Measurements from ENCODE around the gene ATP2B1.

Gene ATP2B1

GRCh38 chr12:89571491-89572195, 137.0 kb downstream of the ATP2B1 start:
- H3K4me3 ChIP-seq (ENCODE audit: low read depth, low read length): no peak overlapping the region

DNA sequence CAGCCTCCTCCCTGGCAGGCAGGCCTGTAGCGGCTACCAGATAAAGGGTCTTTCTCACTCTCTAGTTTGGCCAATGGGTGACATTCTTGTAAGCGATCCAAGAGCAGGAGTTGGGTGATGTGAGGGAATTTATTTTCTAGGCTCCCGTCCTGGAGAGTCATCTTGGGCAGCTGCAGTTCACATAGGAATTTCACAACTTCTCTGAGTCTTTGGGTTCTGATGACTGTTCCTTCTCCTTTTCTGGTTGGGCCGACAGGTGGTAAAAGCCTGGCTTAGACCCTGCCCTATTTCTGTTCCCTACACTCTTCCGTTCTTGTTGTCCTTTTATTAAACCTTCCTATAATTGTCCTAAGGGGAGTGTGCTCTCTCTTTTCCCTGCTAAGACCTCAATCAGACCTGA, 140.2 kb downstream of the ATP2B1 start:
- TF ChIP-seq CTCF (IDR thresholded peaks at IDR 0.05; ENCODE audit: insufficient read depth, low read depth, low read length, missing control alignments): no peak

More at GRCh38 chr12:89571491-89572195, 137.0 kb downstream of the ATP2B1 start:
- no peak for DNase-seq (ENCODE audit: low read depth)
- no peak for TF ChIP-seq CTCF (IDR thresholded peaks at IDR 0.05; ENCODE audit: insufficient read depth, low read depth, low read length, missing control alignments)

DNA sequence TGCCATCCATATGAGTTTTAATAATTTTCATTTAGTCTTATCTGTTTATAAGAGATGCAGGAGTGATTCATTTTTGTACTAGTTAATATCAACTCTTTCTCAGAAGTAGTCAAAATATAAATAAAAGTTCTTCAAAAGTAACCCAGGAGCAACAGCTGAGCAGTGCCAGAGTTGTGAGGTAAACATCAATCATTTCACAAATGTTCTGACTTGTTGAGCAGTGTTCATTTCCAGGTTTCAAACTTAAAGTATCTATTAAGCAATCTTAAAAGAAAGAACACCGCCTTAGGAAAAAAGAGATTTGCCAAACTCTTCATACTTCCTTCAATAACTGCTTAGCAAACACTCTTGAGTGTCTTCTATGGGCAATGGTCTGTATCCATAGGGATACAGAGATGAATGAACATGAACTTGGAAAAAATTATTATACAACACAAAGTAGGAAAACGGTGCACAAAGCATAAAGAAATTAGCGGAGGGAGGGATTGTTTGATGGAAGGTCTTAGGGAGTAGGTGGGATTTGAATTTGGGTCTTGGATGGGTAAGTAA, 140.9 kb downstream of the ATP2B1 start:
- DNase-seq (ENCODE audit: low read depth): no peak
- no peak overlapping the region for H3K4me3 ChIP-seq (ENCODE audit: low read depth, low read length)
- TF ChIP-seq CTCF (IDR thresholded peaks at IDR 0.05; ENCODE audit: insufficient read depth, low read depth, low read length, missing control alignments): no peak

More for the DNA sequence above, 140.2 kb downstream of the ATP2B1 start:
- no peak for DNase-seq (ENCODE audit: low read depth)
- H3K4me3 ChIP-seq (ENCODE audit: low read depth, low read length): no peak overlapping the region

DNA sequence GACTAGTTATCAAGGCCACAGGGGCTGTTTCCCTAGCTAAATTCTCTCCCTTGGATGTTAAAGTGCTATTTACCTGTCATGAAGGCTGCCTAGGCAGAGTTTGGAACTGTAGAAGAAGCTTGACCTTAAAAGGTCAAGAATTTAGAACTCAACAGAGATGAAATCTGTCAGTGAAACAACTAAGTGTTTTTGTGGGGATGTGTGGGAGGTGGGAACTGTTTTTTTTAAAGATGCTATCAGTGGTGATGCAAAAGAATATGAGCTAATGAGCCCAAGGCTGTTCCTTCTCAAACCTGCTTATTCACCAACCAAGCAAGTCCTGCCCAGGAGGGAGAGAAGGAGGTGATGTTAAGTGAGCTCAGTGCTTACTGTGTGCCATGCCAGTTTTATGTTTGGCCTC, 142.0 kb downstream of the ATP2B1 start:
- no peak for TF ChIP-seq CTCF (IDR thresholded peaks at IDR 0.05; ENCODE audit: insufficient read depth, low read depth, low read length, missing control alignments)
- DNase-seq (ENCODE audit: low read depth): no peak
- H3K4me3 ChIP-seq (ENCODE audit: low read depth, low read length): no peak overlapping the region

DNA sequence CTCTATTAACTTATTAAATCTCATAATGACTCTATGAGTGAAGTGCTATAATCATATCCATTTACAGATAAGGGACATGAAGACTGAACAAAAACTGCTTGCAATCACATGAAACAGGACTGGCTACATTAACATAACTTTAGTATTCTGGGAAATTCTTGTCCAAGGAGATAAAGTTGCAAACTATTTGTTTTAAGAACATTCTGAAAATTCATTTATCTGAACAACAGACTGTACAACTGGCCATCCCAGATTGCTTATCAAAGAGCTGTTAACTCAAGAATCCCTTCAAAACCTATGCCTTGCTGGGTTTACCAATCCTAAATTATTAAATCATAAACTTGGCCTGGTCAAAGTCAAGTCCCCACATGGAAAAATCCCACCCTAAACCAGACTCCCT, 143.6 kb downstream of the ATP2B1 start:
- TF ChIP-seq CTCF (IDR thresholded peaks at IDR 0.05; ENCODE audit: insufficient read depth, low read depth, low read length, missing control alignments): no peak
- H3K4me3 ChIP-seq (ENCODE audit: low read depth, low read length): no peak overlapping the region

GRCh38 chr12:89559753-89560152, 148.9 kb downstream of the ATP2B1 start:
- no peak overlapping the region for H3K4me3 ChIP-seq (ENCODE audit: low read depth, low read length)
- TF ChIP-seq CTCF (IDR thresholded peaks at IDR 0.05; ENCODE audit: insufficient read depth, low read depth, low read length, missing control alignments): no peak
- DNase-seq (ENCODE audit: low read depth): no peak

More for the DNA sequence above, 143.6 kb downstream of the ATP2B1 start:
- DNase-seq (ENCODE audit: low read depth): no peak

DNA sequence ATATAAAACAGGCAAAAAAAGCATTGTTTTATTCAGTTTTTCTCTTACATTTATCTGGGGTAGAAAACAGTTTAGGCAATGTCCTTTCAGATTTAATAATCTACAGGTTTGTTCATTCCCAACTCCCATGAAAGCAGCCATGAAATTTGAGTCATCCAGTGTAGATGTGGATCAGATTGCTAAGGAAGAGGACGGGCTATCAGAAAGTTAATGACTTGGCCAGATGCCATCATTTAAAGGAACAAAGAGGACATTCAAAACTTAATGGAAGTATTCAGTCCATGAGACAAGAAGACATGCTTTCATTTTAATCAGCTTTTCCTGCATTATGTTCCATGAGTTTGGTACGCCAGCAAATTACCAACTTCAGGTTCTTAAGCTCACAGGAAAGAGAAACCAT, 151.7 kb downstream of the ATP2B1 start:
- no peak overlapping the region for H3K4me3 ChIP-seq (ENCODE audit: low read depth, low read length)
- TF ChIP-seq CTCF (IDR thresholded peaks at IDR 0.05; ENCODE audit: insufficient read depth, low read depth, low read length, missing control alignments): no peak
- DNase-seq (ENCODE audit: low read depth): no peak
